Activated naive CD4-positive, alpha-beta T cell treated with Interleukin-2 at 50 U/mL for 16 hours (primary cell): ENCODE results near the gene TAX1BP1.
A peak's percentile ranks its signal among the peaks of the same experiment; 100 is the strongest.
"Not testable (repeated sequence)": the region's sequence is repeated elsewhere in the genome, so short reads cannot be mapped to it uniquely, and the experiment has no call there.

Experiments used
- DNase-seq: peaks from one replicate; pipeline ENCODE4 v3.0.0-alpha.2; 2020

The TAX1BP1 gene

GRCh38 chr7:27740449-27741086 lies 606 bp downstream of the TAX1BP1 start:
- DNase-seq = peak; percentile 90

- not testable (repeated sequence) for DNase-seq
These were observed 2.2 kb downstream of the TAX1BP1 start for GRCh38 chr7:27742091-27742710.

- no peak for DNase-seq
These were observed 5.2 kb downstream of the TAX1BP1 start for GRCh38 chr7:27745064-27745583.

- DNase-seq = no peak
These were observed 6.5 kb downstream of the TAX1BP1 start for GRCh38 chr7:27746486-27746885.

- no peak for DNase-seq
These were observed 7.0 kb downstream of the TAX1BP1 start for GRCh38 chr7:27746978-27747377.

- DNase-seq = no peak
These were observed 7.8 kb downstream of the TAX1BP1 start for GRCh38 chr7:27747589-27748368.

GRCh38 chr7:27750316-27750715 lies 10.4 kb downstream of the TAX1BP1 start:
- no peak for DNase-seq

- DNase-seq = no peak
These were observed 12.1 kb downstream of the TAX1BP1 start for GRCh38 chr7:27751888-27752660.

GRCh38 chr7:27753863-27754262 lies 13.9 kb downstream of the TAX1BP1 start:
- DNase-seq = no peak

- DNase-seq = no peak
These were observed 16.3 kb downstream of the TAX1BP1 start for GRCh38 chr7:27756298-27756697.

- no peak for DNase-seq
These were observed 19.5 kb downstream of the TAX1BP1 start for GRCh38 chr7:27759491-27759890.

- no peak for DNase-seq
These were observed 22.1 kb downstream of the TAX1BP1 start for GRCh38 chr7:27762062-27762461.

- DNase-seq = no peak
These were observed 24.1 kb downstream of the TAX1BP1 start for GRCh38 chr7:27763983-27764508.

GRCh38 chr7:27765841-27766240 lies 25.9 kb downstream of the TAX1BP1 start:
- DNase-seq = no peak

- DNase-seq = no peak
These were observed 27.4 kb downstream of the TAX1BP1 start for GRCh38 chr7:27767374-27767773.

- DNase-seq = no peak
These were observed 31.1 kb downstream of the TAX1BP1 start for GRCh38 chr7:27771111-27771510.

- DNase-seq = no peak
These were observed 34.9 kb downstream of the TAX1BP1 start for GRCh38 chr7:27774717-27775328.

- DNase-seq = no peak
These were observed 35.8 kb downstream of the TAX1BP1 start for GRCh38 chr7:27775782-27776181.

GRCh38 chr7:27777662-27778061 lies 37.7 kb downstream of the TAX1BP1 start:
- no peak for DNase-seq

GRCh38 chr7:27779873-27780272 lies 39.9 kb downstream of the TAX1BP1 start:
- DNase-seq = no peak

- DNase-seq = no peak
These were observed 41.2 kb downstream of the TAX1BP1 start for GRCh38 chr7:27781188-27781587.

- DNase-seq = no peak
These were observed 42.9 kb downstream of the TAX1BP1 start for GRCh38 chr7:27782849-27783248.
